HG03139 (cell line): ENCODE results near the gene ROR2.
"Not testable (repeated sequence)": the region's sequence is repeated elsewhere in the genome, so short reads cannot be mapped to it uniquely, and the experiment has no call there.

Source experiments
- ATAC-seq: cut with Tn5 transposase; IDR thresholded peaks from one replicate; pipeline ENCODE4 v1.9.1; 2021; ENCODE audit not compliant: unreplicated experiment

Gene ROR2

DNA sequence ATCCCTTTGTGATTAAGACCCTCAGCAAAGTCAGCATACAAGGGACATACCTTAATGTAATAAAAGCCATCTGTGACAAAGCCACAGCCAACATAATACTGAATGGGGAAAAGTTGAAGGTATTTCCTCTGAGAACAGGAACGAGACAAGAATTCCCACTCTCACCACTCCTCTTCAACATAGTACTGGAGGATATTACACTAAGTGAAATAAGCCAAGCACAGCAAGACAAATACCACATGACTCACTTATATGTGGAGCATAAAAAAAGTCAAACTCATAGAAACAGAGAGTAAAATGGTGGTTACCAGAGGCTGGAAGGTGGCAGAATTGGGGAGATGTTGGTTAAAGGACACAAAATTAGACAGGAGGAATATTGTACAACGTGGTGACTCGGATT, 408.3 kb downstream of the ROR2 start:
- ATAC-seq, result no peak

DNA sequence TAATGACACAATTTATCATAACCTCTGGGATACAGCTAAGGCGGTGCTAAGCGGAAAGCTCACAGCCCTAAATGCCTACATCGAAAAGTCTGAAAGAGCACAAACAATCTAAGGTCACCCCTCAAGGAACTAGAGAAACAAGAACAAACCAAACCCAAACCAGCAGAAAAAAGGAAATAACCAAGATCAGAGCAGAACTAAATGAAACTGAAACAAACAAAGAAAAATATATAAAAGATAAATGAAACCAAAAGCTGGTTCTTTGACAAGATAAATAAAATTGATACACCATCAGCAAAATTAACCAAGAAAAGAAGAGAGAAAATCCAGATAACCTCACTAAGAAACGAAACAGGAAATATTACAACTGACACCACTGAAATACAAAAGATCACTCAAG, 409.5 kb downstream of the ROR2 start:
- ATAC-seq, result not testable (repeated sequence)

- no peak for ATAC-seq
These were observed 413.8 kb downstream of the ROR2 start for GRCh38 chr9:91536211-91536691.

GRCh38 chr9:91534374-91534773, 415.7 kb downstream of the ROR2 start:
- no peak for ATAC-seq

GRCh38 chr9:91533382-91533781, 416.6 kb downstream of the ROR2 start:
- ATAC-seq, result no peak

GRCh38 chr9:91532325-91532724, 417.7 kb downstream of the ROR2 start:
- ATAC-seq, result no peak

DNA sequence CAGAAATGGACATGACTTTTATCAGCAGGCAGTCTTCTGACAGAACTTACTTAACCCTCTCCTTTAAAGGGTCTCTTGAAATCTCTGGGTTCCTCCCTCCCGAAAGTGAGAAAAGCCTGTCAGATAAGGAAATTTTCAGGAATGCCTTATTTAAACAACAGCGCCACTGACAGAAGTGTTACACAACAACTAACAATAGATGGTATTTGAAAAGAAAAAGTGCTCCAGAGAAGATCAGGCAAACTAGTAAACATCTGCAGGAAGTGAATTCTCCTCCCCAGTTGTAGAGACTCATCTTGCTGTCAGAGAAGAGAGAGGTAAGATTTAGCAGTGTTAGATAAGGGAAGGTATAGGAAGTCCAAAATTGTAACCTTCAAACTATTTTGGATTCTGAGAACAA, 419.2 kb downstream of the ROR2 start:
- ATAC-seq, result no peak

DNA sequence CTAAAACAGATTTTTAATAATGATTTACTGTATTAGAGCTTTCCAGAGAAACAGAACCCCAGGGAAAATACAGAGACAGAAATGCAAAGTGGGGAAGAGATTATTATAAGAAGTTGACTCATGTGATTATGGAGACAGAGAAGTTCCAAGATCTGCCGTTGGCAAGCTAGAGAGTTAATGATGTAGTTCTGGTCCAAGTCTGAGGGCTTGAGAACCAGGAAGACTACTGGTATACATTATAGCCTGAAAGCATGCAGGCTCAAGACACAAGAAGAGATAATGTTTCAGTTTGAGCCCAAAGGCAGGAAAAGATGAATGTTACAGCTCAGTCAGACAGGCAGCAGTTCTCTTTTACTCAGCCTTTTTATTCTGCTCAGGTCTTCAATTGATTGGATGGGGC, 427.5 kb downstream of the ROR2 start:
- no peak for ATAC-seq

- no peak for ATAC-seq
These were observed 430.3 kb downstream of the ROR2 start for GRCh38 chr9:91519520-91520277.

DNA sequence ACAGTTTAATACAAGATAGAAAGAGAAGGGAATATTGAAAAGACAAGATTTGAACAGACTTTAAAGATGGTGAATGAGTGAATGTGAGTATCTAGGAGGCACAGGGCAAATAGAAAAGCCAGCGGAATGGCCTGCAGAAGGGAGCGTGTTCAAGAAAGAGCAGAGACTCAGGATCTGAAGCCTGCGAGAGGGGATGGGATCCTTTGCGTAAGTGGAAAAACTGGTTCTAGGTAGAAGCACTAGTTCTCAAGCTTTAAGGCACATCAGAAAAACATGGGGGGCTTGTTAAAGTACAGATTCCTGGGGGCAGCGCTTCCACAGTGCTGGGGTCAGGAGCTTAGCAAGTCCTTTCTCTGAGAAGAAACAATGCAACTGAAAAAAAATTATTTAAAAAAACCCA, 431.6 kb downstream of the ROR2 start:
- ATAC-seq, result no peak

GRCh38 chr9:91517801-91518200, 432.2 kb downstream of the ROR2 start:
- no peak for ATAC-seq

DNA sequence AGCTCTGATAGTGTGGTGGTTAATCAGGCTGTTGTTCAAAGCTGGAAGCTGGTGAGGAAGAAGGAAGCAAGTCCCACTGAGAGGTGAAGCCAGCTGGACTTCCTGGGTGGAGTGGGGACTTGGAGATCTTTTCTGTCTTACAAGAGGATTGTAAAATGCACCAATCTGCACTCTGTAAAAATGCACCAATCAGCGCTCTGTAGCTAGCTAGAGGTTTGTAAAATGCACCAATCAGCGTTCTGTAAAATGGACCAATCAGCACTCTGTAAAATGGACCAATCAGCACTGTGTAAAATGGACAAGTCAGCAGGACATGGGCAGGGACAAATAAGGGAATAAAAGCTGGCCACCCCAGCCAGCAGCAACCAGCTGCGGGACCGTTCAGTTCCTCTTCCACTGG, 432.7 kb downstream of the ROR2 start:
- ATAC-seq, result not testable (repeated sequence)

DNA sequence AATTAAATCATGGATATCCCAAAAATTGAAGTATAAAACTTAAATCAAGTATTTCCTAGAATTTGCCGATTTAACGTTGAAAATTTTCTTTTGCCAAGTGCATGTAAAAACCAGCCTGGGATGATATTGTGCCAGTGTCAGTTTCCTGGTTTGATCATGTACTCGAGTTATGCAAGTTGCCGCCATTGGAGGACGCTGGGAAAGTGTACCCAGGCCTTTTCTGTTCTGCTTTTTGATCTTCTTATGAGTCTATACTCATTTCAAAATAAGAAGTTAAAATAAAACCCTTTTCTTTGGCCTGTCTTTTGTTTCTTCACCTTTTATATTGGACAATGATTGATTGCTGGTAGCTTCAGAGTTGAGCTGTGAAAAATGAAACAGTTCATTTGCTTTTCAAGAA, 433.3 kb downstream of the ROR2 start:
- ATAC-seq, result no peak

DNA sequence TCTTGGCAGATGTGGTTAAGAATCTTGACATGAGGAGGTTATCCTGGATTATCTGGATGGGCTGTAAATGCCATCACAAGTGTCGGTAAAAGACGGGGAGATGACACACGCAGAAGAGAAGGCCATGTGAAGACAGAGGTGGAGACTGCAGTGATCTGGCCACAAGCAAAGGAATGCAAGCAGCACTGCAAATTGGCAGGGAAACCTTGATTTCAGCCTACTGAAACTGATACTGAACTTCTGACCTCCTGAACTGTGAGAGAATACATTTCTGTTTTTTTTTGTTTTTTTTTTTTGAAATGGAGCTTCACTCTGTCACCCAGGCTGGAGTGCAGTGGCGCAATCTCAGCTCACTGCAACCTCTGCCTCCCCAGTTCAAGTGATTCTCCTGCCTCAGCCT, 433.9 kb downstream of the ROR2 start:
- no peak for ATAC-seq

GRCh38 chr9:91515074-91515687, 434.8 kb downstream of the ROR2 start:
- peak; percentile 67 for ATAC-seq
